Activated CD8-positive, alpha-beta memory T cell treated with anti-CD3 and anti-CD28 coated beads, Interleukin-2, amount 50 U/mL, for 24 hours (primary cell): Measurements from ENCODE around the gene BCL2L13.

Experiments used
- DNase-seq: peaks from one replicate; pipeline ENCODE4 v3.0.0-alpha.2; 2020; ENCODE audit errors: extremely low read depth

Gene BCL2L13

GRCh38 chr22:17779286-17780115 lies 140.9 kb downstream of the BCL2L13 start:
- no peak for DNase-seq

DNA sequence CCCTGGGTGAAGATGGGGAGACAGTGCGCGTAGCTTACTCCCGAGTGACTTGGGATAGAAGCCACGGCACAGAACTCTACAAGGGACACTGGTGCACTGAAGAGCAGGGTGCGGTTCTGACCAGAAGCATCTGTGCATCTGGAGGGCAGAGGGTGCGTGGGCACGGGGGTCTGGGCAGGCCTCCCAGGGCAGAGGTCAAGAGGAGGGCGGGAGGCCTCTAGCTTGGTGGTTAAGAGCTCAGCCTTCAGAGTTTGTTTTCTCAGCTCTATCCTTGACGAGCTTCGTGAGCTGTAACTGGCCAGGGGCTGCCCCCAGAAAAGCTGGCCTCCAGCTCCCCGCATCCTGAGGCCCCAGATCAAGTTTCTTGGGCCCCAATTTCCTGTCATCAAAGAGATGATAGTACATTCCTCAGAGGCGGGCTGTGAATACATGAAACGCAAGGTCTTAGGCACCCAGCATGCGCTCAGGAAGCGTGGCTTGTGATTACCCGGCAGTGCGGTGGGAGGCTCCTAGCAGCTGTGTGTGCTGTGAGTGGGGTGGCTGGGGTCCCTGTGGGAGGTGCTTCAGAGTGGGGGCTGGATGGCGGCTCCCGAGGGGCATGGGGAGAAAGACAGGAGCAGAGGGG lies 141.7 kb downstream of the BCL2L13 start:
- no peak for DNase-seq
